Gastrocnemius medialis (tissue), 4 donors: ENCODE data around the gene SS18L1.

Experiments used
- CTCF ChIP-seq, 5 experiments: fragments of 450-650 bp in 3 of 5; fragments of 200-600 bp in 2 of 5; sonication (generic) in 2 of 5; IDR thresholded peaks in 4 of 5; conservative IDR thresholded peaks in 1 of 5; 1 replicate in 4 of 5; 2 replicates in 1 of 5; pipeline ENCODE4 v1.5.1; 2016 to 2019; ENCODE audit warnings: antibody characterized with exemption in 5 of 5, mild to moderate bottlenecking in 3 of 5, moderate library complexity in 3 of 5
- POLR2A ChIP-seq, 2 donors: fragments of 450-650 bp; IDR thresholded peaks; one replicate each; pipeline ENCODE4 v1.6.1; 2017; ENCODE audit warnings: antibody characterized with exemption in 2 of 2, mild to moderate bottlenecking in 2 of 2, moderate library complexity in 2 of 2

GRCh38 chr20:62120365-62120762 is 23.2 kb upstream of the SS18L1 start:
- TF ChIP-seq CTCF (IDR thresholded peaks at IDR 0.05 in 4 of 5, conservative IDR thresholded peaks at IDR 0.05 in 1 of 5): no peak
- TF ChIP-seq POLR2A (IDR thresholded peaks at IDR 0.05): no peak
